GM10266 (cell line): ENCODE data around the gene CRKL.

Source experiments
- DNase-seq: peaks from one replicate; pipeline ENCODE4 v3.0.0; 2012; ENCODE audit errors: extremely low spot score
- CTCF ChIP-seq: IDR thresholded peaks from 2 replicates; pipeline ENCODE4 v1.5.1; 2012; ENCODE audit warnings: mild to moderate bottlenecking, low read depth; ENCODE audit not compliant: control insufficient read depth, insufficient read depth; ENCODE audit errors: missing control alignments

The CRKL gene

GRCh38 chr22:20987375-20987774, 70.2 kb downstream of the CRKL start:
- TF ChIP-seq CTCF: no peak
- no peak for DNase-seq

GRCh38 chr22:20988573-20989322, 71.5 kb downstream of the CRKL start:
- TF ChIP-seq CTCF: no peak
- DNase-seq: no peak

GRCh38 chr22:20989323-20990138, 72.3 kb downstream of the CRKL start:
- no peak for TF ChIP-seq CTCF
- no peak for DNase-seq

GRCh38 chr22:20990184-20991180, 73.3 kb downstream of the CRKL start:
- no peak for DNase-seq
- TF ChIP-seq CTCF: no peak

- TF ChIP-seq CTCF: no peak
- no peak for DNase-seq
Measured at GRCh38 chr22:20991252-20992055, 74.2 kb downstream of the CRKL start.

GRCh38 chr22:20992056-20992442, 74.8 kb downstream of the CRKL start:
- TF ChIP-seq CTCF: no peak
- DNase-seq: no peak
